Measurements from ENCODE around the gene LAMA2.

DNA sequence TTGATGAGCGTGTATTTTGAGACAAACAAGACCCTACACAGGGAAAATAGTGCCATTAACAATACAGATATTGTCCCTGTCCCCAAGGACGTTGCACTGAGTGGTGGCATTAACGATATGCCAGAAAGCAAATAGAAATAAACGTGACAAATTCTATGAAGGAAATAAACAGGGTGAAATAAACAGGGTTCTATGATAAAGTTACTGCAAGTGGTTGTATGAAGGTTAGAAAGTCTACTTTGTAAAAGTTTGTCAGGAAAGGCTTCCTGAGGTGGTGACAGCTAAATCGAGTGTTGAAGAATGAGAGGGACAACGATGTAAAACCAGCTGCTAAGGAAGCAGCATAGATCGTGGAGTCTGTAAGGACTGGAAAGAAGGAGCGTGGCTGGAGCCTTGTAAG lies 380.2 kb downstream of the LAMA2 start:
- TF ChIP-seq EZH2 (IDR thresholded peaks at IDR 0.05; ENCODE audit: borderline replicate concordance, low read length) = no peak
- TF ChIP-seq, protein P1, sequence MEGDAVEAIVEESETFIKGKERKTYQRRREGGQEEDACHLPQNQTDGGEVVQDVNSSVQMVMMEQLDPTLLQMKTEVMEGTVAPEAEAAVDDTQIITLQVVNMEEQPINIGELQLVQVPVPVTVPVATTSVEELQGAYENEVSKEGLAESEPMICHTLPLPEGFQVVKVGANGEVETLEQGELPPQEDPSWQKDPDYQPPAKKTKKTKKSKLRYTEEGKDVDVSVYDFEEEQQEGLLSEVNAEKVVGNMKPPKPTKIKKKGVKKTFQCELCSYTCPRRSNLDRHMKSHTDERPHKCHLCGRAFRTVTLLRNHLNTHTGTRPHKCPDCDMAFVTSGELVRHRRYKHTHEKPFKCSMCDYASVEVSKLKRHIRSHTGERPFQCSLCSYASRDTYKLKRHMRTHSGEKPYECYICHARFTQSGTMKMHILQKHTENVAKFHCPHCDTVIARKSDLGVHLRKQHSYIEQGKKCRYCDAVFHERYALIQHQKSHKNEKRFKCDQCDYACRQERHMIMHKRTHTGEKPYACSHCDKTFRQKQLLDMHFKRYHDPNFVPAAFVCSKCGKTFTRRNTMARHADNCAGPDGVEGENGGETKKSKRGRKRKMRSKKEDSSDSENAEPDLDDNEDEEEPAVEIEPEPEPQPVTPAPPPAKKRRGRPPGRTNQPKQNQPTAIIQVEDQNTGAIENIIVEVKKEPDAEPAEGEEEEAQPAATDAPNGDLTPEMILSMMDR (IDR thresholded peaks at IDR 0.05; ENCODE audit: low read length) = no peak
